Colonic mucosa (tissue), 4 donors: ENCODE results near the gene EIF6. TPM values are rescaled to one million over a fixed set of nuclear protein-coding genes. Genes with fewer than 3 reads are reported as not detected.
A peak's percentile ranks its signal among the peaks of the same experiment; 100 is the strongest.

Experiments
- DNase-seq: peaks from one replicate; pipeline ENCODE4 v3.0.0-alpha.2; 2020
- H3K27ac ChIP-seq: fragments of 200-600 bp; one replicate; pipeline ENCODE4 v1.8.0; 2021
- H3K27me3 ChIP-seq: fragments of 200-600 bp; one replicate; pipeline ENCODE4 v1.8.0; 2021
- H3K36me3 ChIP-seq: fragments of 200-600 bp; one replicate; pipeline ENCODE4 v1.8.0; 2021
- H3K4me1 ChIP-seq: fragments of 200-600 bp; one replicate; pipeline ENCODE4 v1.8.0; 2021; ENCODE audit warnings: mild to moderate bottlenecking
- H3K4me3 ChIP-seq: fragments of 200-600 bp; one replicate; pipeline ENCODE4 v1.8.0; 2021
- H3K9ac ChIP-seq, 2 donors: one replicate each; pipeline ENCODE4 v1.7.0; 2013; ENCODE audit warnings: control low read depth in 2 of 2, low read depth in 2 of 2, low read length in 2 of 2
- H3K9me3 ChIP-seq: fragments of 200-600 bp; one replicate; pipeline ENCODE4 v1.8.0; 2021
- intact Hi-C: fragments of 100-400 bp; cut with DNase I; formaldehyde crosslinking; loops from one replicate; pipeline ENCODE4 v1.14.1; 2022
- total RNA-seq, 2 donors: library from RNA; stranded (reverse); fragmentation: NEBNext Ultra II Directional in 1 of 2; extraction: Animal tissue kit (Norgen Biotek cat#: 25700) in 1 of 2; gene quantifications; one replicate each; pipeline ENCODE4 v1.2.1, GENCODE V29; 2021
- TF ChIP-seq, protein P1 (sequence below): fragments of 200-600 bp; IDR thresholded peaks from one replicate; pipeline ENCODE4 v1.8.0; 2022; ENCODE audit warnings: antibody characterized with exemption, mild to moderate bottlenecking
- donor health status: healthy.
- donor health status: DM: no; HTN: no; CAD: no.
- donor health status: DM: no; HTN: no; CAD: no.

Gene EIF6
- total RNA-seq, 2 donors from 2014 or later: 163 to 194 TPM

DNA sequence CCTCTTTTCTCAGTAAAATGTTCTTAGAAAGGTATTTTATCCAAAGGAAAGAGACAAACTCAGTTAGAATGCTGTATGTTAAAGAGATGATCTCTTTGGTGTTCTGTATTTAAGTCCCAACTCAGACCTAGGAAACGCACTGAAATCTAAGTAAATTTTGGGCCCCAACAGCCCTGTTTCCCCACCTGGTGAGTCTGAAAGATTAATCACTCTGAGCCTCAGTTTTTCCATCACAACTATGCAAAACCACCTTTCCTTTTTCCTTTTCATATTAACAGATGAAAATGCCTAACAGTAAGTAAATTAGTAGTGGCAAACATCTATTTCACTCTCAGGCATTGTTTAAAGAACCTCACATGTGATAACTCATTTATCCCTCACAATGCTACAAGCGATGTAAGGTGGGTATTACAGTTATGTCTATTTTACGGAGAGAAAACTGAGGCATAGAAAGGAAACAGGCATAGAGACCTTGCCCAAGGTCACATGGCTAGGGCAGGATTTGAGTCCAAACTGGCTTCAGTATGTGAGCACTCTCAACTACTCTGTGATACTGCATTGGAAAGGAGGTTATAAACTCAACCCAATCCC, 43.6 kb upstream of the EIF6 start:
- no peaks in the 10 kb centered on the region for H3K9me3 ChIP-seq
- H3K4me3 ChIP-seq: no peak overlapping the region
- H3K27ac ChIP-seq: peak overlapping the region; percentile 81
- H3K9ac ChIP-seq: no peak overlapping the region
- peaks cover 17% of the 10 kb centered on the region for H3K4me1 ChIP-seq
- TF ChIP-seq, protein P1, sequence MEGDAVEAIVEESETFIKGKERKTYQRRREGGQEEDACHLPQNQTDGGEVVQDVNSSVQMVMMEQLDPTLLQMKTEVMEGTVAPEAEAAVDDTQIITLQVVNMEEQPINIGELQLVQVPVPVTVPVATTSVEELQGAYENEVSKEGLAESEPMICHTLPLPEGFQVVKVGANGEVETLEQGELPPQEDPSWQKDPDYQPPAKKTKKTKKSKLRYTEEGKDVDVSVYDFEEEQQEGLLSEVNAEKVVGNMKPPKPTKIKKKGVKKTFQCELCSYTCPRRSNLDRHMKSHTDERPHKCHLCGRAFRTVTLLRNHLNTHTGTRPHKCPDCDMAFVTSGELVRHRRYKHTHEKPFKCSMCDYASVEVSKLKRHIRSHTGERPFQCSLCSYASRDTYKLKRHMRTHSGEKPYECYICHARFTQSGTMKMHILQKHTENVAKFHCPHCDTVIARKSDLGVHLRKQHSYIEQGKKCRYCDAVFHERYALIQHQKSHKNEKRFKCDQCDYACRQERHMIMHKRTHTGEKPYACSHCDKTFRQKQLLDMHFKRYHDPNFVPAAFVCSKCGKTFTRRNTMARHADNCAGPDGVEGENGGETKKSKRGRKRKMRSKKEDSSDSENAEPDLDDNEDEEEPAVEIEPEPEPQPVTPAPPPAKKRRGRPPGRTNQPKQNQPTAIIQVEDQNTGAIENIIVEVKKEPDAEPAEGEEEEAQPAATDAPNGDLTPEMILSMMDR: no peak
- H3K27me3 ChIP-seq: no peaks in the 10 kb centered on the region
- no peak for DNase-seq
- no peaks in the 10 kb centered on the region for H3K36me3 ChIP-seq
- intact Hi-C loops: no loop called here

- Histone ChIP-seq H3K27ac (peak overlapping the region; percentile 81), H3K4me3 (no peak overlapping the region), H3K4me1 (peaks cover 17% of the 10 kb centered on the region), H3K27me3 (no peaks in the 10 kb centered on the region), H3K9me3 (no peaks in the 10 kb centered on the region), H3K9ac (peak overlapping the region in 1 of 2 donors; percentile 41), H3K36me3 (no peaks in the 10 kb centered on the region)
- TF ChIP-seq, protein P1: no peak
- DNase-seq: peak; percentile 89
- intact Hi-C loops: no loop called here
These were observed 42.8 kb upstream of the EIF6 start for GRCh38 chr20:35327074-35327976.

DNA sequence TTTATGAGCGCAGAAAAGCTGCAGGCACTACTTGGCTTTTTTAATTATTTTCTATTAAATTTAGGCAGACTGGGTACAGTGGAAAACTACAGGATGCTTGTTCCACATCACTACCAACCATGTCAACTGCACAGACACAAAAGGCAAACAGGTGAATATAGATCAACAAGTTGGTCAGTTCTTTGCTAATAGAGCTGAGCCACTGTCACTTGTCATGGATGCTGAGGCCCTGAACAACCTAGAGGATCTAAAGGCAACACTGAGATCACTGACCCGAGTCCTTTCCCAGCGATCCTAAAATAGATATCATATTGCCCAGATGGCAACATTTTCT, 42.1 kb upstream of the EIF6 start:
- Histone ChIP-seq H3K4me3 (no peak overlapping the region), H3K4me1 (peaks cover 17% of the 10 kb centered on the region), H3K9me3 (no peaks in the 10 kb centered on the region), H3K27me3 (no peaks in the 10 kb centered on the region), H3K9ac (peak overlapping the region in 1 of 2 donors; percentile 41), H3K27ac (peak overlapping the region; percentile 81), H3K36me3 (no peaks in the 10 kb centered on the region)
- no peak for DNase-seq
- TF ChIP-seq, protein P1: no peak
- intact Hi-C loops: no loop called here

GRCh38 chr20:35326021-35326739, 41.6 kb upstream of the EIF6 start:
- H3K36me3 ChIP-seq: no peaks in the 10 kb centered on the region
- no peak for DNase-seq
- TF ChIP-seq, protein P1: no peak
- H3K9me3 ChIP-seq: no peaks in the 10 kb centered on the region
- peak overlapping the region; percentile 81 for H3K27ac ChIP-seq
- H3K27me3 ChIP-seq: no peaks in the 10 kb centered on the region
- no peak overlapping the region for H3K9ac ChIP-seq
- H3K4me3 ChIP-seq: no peak overlapping the region
- peaks cover 17% of the 10 kb centered on the region for H3K4me1 ChIP-seq
- intact Hi-C loops: no loop called here

- H3K36me3 ChIP-seq: no peaks in the 10 kb centered on the region
- H3K27me3 ChIP-seq: no peaks in the 10 kb centered on the region
- no peak overlapping the region for H3K4me3 ChIP-seq
- no peak for DNase-seq
- peak overlapping the region; percentile 81 for H3K27ac ChIP-seq
- H3K4me1 ChIP-seq: peaks cover 17% of the 10 kb centered on the region
- intact Hi-C loops: no loop called here
- TF ChIP-seq, protein P1: no peak
- no peak overlapping the region for H3K9ac ChIP-seq
- H3K9me3 ChIP-seq: no peaks in the 10 kb centered on the region
These were observed 40.8 kb upstream of the EIF6 start for GRCh38 chr20:35325401-35325800.
